Stimulated activated CD4-positive, alpha-beta T cell treated with anti-CD3 and anti-CD28 coated beads, TNF-alpha, amount 100 ng/mL, for 48 hours (primary cell): Measurements from ENCODE around the gene KDM5A.
A peak's percentile ranks its signal among the peaks of the same experiment; 100 is the strongest.
"Not testable (repeated sequence)": the region's sequence is repeated elsewhere in the genome, so short reads cannot be mapped to it uniquely, and the experiment has no call there.

Experiments
- DNase-seq, 3 donors: peaks; one replicate each; pipeline ENCODE4 v3.0.0-alpha.2; 2020; ENCODE audit warnings: low read depth in 3 of 3

KDM5A gene

DNA sequence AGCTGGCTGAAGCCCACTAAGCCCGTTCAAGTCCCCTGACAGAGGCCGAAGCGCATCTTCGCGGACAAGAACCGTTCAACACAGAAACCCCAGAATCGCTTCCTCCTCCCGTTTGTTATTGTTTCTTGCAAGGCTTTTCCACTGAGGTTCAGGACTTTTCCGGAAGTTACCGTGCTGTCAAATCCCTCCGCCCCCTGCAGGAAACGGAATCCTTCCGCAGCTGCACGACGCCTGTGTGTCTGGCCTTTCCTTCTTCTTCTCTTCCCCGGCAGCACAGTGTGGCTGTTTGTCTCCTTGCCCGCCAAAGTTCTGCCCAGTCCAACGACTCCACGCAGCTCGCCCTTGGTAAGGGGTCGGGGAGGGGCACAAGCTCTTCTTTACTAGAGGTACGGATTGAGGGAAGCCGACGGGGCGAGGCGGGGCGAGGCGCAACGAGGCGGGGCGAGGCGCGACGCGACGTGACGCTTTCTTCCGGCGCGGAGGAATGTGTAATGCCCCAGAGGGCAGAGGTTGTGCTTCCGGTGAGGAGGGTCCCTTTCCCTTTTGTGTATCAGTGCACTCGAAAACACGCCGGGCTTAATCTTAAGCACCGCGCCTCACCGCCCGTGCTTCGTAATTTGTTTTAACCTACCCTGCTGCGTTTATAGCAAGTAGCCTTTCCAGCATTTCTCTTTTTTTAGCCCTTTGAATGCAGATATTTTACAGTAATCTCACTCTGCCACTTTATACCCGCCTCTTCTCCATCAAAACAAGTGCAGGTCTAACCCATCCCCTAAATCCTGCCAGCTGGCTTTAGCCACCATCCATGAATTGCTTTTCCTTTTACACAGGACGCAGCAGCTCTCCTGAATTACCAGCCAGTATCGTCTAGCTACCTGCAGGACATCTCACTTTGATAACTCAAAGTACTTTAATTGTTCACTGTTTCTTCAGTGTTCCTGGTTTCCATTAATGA is at the start of gene KDM5A:
KDM5A (minus strand) TSS at position 179 of the 955 bp plus-strand sequence. CDS start 229 bp downstream, outside the sequence.
- DNase-seq = peak; percentile 78 to 83 (median 80)

DNA sequence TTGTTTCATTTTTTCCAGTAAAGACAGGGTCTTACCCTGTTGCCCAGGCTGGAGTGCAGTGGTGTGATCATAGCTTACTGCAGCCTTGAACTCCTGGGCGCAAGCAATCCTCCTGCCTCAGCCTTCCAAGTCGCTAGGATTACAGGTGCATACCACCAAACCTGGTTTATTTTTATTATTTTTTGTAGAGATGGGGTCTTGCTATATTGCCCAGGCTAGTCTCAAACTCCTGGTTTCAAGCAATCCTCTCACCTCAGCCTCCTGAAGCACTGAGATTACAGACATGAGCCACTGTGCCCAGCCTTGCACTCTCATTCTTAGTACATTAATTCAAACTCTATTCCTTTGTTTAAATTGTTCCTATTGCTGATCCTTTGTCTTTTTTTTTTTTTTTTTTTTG is 46.6 kb upstream of the KDM5A start:
- DNase-seq = not testable (repeated sequence)

DNA sequence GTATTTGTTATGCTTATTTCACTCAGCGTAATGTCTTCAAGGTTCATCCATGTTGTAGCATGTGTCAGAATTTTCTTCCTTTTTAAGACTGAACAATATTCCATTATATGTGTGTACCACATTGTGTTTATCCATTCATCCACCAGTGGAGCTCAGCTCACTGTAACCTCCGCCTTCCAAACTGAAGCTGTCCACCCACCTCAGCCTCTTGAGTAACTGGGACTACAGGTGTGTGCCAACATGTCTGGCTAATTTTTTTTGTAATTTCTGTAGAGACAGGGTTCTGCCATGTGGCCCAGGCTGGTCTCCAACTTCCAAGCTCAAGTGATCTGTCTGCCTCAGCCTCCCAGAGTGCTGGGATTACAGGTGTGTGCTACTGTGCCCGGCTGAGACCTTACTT is 33.4 kb upstream of the KDM5A start:
- DNase-seq = no peak

DNA sequence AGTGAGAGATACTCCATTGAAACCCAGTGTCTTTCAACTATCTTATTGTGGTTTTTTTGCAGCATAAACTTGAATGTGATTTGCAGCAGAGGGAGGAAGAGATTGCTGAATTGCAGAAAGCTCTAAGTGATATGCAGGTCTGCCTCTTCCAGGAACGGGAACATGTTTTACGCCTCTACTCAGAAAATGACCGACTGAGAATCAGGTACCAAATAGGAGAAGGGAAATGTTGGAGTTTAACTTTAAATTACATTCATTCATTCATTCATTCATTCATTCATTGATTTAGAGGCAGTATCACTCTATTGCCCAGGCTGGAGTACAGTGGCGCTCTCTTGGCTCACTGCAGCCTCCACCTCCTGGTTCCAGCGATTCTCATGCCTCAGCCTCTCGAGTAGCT is 29.3 kb upstream of the KDM5A start:
- no peak for DNase-seq

DNA sequence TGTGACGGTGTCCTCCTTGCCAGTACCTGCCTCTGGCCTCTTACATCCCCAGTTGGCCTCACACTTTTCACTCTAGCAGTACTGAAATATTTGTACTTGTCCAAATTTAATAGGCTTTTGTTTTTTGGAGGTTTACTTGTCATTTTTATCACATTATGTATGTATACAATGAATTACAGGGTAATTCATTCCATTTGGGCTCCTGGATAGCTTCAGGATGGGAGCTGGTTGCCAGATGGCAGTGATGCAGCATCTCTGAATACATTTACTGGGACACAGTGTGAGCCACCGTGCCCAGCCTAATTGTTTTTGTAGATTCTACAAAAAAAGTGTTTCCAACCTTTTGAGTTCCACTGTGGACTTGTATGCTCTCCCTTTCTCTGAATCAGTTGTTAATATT is 25.7 kb upstream of the KDM5A start:
- DNase-seq = no peak

DNA sequence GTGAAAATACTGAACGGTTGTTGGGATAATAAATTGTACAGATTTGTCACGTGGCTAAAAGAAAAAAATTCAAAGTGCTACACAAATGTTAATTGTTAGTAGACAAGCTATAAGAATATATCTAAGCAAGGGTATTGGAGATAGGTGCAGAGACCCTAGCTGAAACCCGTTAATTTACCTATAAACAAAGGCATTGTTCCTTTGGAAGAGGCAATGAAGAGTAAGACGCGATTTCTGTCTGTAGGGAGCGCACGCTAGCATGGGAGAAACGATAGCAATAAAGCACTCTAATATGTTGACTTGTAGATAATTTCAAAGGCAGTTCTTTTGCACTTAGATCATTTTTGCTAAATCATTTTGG is 12.9 kb upstream of the KDM5A start:
- no peak for DNase-seq

DNA sequence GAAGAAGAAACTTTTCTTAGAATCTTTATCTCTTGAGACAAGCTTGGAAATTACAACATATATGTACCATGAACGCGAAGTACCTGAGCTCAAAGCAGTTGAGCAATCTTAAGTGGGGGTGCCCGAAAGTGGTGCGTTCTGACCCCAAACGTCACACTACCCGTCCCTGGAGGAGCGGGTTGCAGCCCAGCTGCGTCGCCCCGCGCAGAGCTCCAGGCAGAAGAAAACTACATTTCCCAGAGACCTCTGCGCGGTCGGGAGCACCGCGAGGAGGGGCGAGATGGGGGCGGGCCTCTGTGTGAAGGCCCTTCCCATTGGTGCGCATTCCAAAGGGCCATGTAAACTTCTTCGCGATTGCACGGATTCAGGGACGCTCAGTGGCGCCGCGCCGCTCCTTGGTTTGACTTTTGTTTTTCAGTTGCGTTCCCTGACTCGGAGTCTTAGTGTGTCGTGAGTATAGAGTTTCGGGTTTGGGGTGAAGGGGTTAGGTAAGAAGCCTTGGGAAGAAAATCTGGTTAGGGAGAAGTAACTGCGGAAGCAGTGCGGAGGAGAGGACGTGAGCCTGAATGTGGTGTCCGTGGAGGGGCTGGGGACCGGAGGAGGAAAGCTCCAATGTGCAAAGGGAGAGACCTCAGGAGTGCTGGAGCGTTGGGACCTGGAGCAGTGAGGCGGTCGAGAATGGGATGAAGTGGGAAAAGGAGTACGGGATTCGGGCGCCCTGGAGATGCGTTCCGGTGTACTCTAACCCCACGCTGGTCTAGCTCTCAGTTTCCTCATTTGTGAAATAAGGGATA is 12.3 kb upstream of the KDM5A start, which contains the start of gene CCDC77:
CCDC77 (plus strand) TSS at position 410 of the 794 bp plus-strand sequence. CDS start 7,740 bp downstream, outside the sequence.
- peak; percentile 84 to 88 (median 86) for DNase-seq

DNA sequence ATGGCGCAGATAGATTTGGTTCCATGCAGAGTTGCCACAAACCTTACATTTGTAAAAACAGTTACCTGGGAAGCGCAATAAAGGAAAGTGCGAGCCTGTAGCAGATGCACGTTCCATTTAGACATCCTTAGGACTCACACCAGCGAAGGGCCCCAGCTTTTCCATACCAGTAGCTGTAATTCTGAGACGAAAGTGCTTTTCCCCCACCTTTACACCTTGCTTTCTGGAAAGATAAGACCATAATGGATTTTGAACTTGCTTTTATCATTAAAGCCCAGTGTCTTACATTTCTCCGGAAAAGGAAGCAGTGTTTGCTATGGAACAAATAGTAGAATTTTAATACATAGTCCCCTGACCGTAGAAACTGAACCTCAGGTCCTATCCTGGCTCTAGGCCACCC is 11.7 kb upstream of the KDM5A start:
- DNase-seq = no peak

DNA sequence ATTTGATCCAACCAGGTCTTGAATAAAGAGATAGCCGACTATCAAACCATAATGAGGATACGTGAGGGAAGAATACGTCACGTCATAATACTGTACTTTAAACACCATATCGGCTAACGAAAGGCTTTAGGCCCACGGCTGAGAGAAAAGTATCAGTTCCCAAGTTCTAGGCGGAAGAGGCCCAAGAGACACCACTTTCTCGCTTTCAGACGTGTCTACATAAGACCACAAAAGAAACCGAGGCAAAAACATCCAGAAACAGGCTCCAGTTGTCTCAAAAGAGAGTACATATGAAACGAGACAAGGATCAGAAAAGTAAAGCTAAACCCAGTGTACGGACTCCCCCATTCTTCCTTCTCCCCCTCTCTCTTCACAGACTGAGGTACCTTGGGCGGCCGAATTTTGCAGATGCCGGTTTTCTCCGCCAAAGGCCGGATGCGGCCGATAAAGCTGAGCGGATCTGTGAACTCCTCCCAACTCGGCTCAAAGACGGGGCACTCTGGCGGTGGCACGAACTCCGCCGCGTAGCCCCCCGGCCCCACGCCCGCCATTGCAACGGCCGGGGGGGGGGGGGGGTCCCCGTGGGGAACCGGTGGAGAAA is 479 bp downstream of the KDM5A start:
- DNase-seq = peak in 2 of 3 donors; percentile 22

DNA sequence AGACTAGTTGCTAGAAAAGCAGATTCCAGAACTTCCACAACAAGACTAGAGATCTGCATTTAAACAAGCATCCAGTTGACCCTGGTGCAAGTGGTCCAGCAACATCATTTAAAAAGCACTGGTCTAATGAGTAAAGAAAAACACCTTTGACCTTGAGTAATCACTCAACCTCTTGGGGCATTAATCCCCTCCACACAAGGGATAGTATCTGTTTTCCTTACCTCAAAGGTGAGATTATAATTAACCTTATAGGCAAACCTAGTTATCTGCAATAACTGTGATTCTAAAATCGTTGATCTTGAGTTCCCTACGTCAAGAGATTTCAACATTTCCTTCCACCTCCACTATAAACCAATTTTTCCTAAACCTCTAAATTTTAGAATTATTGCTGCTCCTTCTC is 1.1 kb downstream of the KDM5A start:
- no peak for DNase-seq

DNA sequence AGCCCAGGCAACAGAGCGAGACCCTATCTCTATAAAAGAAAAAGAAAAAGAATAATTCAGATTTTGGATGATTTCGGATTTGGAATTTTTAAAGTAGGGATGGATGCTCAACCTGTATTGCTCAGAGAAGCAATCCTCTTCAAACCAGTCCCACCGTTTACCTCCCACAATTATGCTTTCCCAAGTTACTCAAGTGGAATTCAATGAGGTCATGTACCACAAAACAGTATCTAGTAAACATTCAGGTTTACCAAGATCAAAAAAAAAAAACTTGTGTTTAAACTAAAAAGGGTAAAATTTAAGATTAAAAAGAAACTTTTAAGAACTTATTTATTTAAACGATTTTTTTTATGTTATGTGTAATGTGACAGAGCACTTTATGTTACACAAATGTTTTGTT is 2.5 kb downstream of the KDM5A start:
- DNase-seq = no peak

DNA sequence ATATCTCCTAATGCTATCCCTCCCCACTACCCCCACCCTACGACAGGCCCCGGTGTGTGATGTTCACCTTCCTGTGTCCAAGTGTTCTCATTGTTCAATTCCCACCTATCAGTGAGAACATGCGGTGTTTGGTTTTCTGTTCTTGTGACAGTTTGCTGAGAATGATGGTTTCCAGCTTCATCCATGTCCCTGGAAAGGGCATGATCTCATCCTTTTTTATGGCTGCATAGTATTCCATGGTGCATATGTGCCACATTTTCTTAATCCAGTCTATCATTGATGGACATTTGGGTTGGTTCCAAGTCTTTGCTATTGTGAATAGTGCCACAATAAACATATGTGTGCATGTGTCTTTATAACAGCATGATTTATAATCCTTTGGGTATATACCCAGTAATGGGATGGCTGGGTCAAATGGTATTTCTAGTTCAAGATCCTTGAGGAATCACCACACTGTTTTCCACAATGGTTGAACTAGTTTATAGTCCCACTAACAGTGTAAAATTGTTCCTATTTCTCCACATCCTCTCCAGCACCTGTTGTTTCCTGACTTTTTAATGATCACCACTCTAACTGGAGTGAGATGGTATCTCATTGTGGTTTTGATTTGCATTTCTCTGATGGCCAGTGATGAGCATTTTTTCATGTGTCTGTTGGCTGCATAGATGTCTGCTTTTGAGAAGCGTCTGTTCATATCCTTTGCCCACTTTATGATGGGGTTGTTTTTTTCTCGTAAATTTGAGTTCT is 18.2 kb downstream of the KDM5A start:
- DNase-seq = not testable (repeated sequence)

DNA sequence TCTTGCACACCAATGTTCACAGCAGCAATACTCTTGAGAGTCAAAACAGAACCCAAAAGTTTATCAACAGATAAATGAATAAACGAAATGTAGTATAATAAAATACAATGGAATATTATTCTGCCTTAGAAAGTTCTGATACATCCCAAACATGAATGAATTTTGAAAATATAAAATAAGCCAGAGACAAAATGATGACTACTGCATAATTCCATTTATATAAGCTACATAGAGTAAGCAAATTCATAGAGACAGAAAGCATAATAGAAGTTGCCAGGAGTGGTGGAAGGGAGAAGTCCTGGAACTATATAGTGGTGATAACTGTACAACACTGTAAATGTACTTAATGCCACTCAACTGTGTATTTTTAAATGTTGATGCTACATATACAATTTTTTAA is 21.1 kb downstream of the KDM5A start:
- DNase-seq = no peak

DNA sequence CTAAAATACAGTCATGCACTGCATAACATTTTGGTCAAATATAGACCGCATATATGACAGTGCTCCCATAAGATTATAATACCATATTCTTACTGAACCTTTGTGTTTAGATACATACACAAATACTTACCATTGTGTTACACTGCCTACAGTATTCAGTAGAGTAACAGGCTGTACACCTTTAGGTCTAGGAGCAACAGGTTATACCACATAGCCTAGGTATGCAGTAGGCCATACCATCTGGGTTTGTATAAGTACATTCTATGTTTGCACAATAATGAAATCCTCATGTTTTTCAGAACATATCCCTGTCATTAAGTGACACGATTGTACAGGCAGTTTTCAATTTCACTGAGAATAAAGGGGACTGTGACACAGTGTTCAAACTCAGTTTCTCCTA is 22.3 kb downstream of the KDM5A start:
- DNase-seq = no peak

DNA sequence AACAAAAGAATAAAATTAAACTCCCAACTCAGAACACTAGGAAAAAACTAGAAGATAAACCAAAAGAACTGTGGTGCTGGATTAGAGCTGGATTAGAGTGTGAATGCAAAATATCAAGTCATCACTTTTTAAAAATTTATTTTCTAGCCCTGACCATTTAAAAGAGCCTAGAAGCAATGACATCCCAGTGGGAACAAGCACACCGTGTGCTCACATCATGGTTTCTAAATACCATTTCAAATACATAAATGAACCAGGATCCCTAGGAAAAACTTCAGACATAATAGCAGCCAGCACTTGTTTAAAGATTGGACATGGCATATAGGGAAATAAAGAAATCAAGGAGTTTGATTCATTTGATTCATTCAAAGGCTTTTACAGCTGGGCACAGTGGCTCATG is 30.0 kb downstream of the KDM5A start:
- DNase-seq = no peak

DNA sequence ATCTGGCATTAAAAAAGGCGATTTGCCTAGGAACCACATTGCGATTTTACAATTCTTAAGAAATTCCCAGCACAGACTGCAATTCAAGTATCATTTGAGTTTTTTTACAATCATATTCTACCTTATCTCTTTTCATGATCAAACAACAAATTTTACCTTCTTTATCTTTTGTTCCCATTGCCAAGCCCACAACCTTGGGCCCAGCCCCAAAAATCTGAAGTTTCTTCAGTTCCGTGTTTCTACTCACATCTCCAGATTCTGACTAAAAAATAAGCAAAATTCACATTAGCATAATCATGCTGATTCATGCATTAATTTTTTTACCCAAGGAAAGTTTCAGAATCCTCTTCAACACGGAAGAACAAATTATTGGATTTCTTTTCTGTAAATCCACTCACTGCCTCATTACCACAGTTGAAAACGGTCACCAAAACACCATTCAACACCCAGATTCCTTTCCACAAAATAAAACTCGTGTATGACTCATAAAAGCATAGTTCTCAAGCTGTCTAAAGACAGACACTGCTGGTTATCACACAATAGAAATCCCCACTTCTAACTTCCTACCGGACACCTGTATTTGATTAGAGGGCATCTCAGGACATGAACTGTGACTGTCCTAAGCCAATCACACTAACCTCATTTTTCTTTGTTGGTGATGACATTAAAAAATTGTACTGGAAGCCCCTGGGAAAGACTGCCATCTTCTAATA is 32.7 kb downstream of the KDM5A start:
- DNase-seq = no peak

DNA sequence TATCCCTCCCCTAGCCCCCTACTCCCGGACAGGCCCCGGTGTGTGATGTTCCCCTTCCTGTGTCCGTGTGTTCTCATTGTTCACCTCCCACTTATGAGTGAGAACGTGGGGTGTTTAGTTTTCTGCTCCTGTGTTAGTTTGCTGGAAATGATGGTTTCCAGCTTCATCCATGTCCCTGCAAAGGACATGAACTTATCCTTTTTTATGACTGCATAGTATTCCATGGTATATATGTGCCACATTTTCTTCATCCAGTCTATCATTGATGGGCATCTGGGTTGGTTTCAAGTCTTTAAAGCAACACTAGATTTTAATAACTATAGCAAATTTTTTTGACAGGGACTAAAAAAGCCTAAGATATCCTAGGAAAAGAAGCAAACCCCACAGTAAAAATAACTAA is 37.9 kb downstream of the KDM5A start:
- DNase-seq = not testable (repeated sequence)

DNA sequence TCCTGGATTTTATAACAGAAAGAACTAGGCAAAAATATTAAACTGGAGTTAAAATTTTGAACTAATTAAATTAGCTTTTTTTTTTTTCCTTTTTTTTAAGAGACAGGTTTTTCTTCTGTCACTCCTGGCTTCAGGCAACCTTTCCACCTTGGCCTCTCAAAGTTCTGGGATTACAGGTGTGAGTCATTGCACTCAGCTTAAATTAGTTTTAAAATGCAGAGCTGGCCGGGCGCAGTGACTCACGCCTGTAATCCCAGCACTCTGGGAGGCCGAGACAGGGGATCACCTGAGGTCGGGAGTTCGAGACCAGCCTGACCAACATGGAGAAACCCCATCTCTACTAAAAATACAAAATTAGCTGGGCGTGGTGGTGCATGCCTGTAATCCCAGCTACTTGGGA is 39.5 kb downstream of the KDM5A start:
- DNase-seq = not testable (repeated sequence)

DNA sequence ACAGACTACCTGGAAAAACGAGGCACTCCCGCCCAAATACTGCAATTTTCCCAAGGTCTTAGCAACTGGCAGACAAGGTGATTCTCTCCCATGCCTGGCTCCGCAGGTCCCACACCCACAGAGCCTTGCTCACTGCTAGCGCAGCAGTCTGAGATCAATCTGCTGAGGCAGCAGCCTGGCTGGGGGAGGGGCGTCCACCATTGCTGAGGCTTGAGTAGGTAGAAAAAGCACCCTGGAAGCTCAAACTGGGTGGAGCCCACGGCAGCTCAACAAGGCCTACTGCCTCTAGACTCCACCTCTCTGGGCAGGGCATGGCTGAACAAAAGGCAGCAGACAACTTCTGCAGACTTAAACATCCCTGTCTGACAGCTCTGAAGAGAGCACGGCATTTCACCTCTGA is 46.1 kb downstream of the KDM5A start:
- DNase-seq = not testable (repeated sequence)

DNA sequence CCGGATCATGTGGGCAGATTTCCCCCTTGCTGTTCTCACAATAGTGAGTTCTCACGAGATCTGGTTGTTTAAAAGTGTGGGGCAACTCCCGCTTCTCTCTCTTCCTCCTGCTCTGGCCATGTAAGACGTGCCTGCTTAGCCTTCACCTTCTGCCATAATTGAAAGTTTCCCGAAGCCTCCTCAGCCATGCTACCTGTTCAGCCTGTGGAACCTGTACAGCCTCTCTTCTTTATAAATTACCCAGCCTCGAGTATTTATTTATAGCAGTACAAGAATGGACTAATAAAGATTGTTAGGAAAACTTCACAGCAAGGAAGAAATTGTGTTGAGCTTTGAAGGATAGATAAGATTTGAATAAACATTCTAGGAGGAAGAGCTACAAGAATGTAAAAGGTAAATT is 52.1 kb downstream of the KDM5A start:
- no peak for DNase-seq

DNA sequence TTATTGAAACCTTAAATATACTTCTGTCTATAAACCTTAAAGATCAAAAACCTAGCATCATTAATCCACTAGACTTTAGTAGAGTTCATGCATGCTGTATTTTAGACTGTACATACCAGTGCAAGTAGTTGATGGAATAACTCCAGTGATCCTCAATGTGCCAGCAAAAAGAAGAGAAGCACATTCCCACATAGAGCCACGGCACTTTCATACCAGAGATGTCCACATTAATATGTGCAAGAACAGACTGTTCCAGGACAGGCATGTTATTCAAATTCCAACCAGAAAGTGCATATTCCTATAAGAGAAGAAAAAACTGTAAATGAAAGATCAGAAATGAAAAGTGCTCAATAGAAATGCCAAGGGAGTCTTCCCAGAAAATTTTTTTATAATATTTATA is 55.0 kb downstream of the KDM5A start:
- DNase-seq = no peak
